ENCODE results near the gene LMO1.

The LMO1 gene

DNA sequence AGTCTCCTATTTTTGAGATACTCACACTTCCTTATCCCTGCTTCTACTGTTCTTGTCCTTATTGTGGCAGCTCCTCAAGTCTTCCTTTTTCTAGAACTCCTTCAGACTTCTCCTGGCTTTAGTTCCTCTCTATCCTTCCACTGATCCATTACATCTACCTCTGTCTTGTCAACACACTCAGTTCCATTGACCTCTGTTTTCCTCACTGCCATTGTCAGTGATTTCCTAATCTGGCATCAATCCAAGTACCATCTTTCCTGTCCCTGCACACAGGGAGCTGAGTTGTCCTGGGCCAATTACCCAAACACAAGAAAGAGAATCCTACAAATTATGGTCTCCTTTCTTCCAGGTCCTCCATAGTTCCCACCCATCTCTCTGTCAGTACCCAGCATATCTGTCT, 66.9 kb downstream of the LMO1 start:
- no peaks in the 10 kb centered on the region for H3K36me3 ChIP-seq (ENCODE audit: control insufficient read depth in 1 of 2, insufficient read depth in 2 of 2, low read length in 2 of 2)
- no peak overlapping the region for H3K27ac ChIP-seq (ENCODE audit: low read length)
- H3K9me3 ChIP-seq (ENCODE audit: control insufficient read depth in 1 of 2, low read length in 2 of 2), result no peaks in the 10 kb centered on the region
- no peak overlapping the region for H3K4me3 ChIP-seq (ENCODE audit: low read depth in 1 of 2, low read length in 2 of 2)
- no peaks in the 10 kb centered on the region for H3K27me3 ChIP-seq (ENCODE audit: low read depth, low read length)
- H3K4me1 ChIP-seq (ENCODE audit: control insufficient read depth in 1 of 2, insufficient read depth in 2 of 2, low read length in 2 of 2), result no peaks in the 10 kb centered on the region

DNA sequence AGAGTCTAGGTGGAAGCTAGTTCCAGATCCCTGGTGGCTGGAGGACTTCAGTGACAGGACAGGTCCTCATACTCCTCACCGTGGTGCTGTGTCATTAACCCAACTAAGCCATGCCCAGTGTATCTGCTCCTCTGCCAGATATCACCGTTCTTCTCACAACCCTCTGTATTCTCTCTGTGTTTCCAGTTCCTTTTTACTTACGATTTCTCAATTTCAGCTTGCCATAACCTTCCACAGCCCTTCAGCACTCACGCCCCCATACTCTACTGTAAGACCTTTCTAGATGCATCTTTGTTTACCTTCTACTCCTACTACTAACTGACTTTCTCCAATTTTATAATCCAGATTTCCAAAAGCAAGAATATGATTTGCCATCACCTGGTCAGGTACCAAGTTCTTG, 68.7 kb downstream of the LMO1 start:
- H3K27me3 ChIP-seq (ENCODE audit: low read depth, low read length), result no peaks in the 10 kb centered on the region
- H3K27ac ChIP-seq (ENCODE audit: low read length), result no peak overlapping the region
- no peaks in the 10 kb centered on the region for H3K36me3 ChIP-seq (ENCODE audit: control insufficient read depth in 1 of 2, insufficient read depth in 2 of 2, low read length in 2 of 2)
- H3K4me3 ChIP-seq (ENCODE audit: low read depth in 1 of 2, low read length in 2 of 2), result no peak overlapping the region
- H3K4me1 ChIP-seq (ENCODE audit: control insufficient read depth in 1 of 2, insufficient read depth in 2 of 2, low read length in 2 of 2), result no peaks in the 10 kb centered on the region
- H3K9me3 ChIP-seq (ENCODE audit: control insufficient read depth in 1 of 2, low read length in 2 of 2), result no peaks in the 10 kb centered on the region

DNA sequence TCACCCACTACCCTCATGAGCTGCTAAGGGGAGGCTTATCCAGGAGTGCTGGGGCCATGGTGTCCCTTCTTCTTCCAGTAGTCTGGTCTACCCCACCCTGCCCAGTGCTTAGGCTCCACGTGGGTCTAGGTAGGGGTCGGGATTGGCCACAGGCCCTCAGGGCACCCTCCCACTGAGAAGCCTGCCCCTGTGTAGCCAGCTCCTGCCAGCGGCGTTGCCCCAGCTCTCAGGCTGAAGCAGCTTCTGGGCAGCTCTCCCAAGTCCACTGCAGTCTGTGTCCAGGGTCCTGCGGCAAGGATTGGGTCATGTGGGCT, 70.8 kb downstream of the LMO1 start:
- H3K9me3 ChIP-seq (ENCODE audit: control insufficient read depth in 1 of 2, low read length in 2 of 2), result peaks cover 0 to 2% of the 10 kb centered on the region in 2 donors
- H3K4me1 ChIP-seq (ENCODE audit: control insufficient read depth in 1 of 2, insufficient read depth in 2 of 2, low read length in 2 of 2), result no peaks in the 10 kb centered on the region
- H3K36me3 ChIP-seq (ENCODE audit: control insufficient read depth in 1 of 2, insufficient read depth in 2 of 2, low read length in 2 of 2), result no peaks in the 10 kb centered on the region
- H3K27me3 ChIP-seq (ENCODE audit: low read depth, low read length), result no peaks in the 10 kb centered on the region
- no peak overlapping the region for H3K27ac ChIP-seq (ENCODE audit: low read length)
- H3K4me3 ChIP-seq (ENCODE audit: low read depth in 1 of 2, low read length in 2 of 2), result no peak overlapping the region

DNA sequence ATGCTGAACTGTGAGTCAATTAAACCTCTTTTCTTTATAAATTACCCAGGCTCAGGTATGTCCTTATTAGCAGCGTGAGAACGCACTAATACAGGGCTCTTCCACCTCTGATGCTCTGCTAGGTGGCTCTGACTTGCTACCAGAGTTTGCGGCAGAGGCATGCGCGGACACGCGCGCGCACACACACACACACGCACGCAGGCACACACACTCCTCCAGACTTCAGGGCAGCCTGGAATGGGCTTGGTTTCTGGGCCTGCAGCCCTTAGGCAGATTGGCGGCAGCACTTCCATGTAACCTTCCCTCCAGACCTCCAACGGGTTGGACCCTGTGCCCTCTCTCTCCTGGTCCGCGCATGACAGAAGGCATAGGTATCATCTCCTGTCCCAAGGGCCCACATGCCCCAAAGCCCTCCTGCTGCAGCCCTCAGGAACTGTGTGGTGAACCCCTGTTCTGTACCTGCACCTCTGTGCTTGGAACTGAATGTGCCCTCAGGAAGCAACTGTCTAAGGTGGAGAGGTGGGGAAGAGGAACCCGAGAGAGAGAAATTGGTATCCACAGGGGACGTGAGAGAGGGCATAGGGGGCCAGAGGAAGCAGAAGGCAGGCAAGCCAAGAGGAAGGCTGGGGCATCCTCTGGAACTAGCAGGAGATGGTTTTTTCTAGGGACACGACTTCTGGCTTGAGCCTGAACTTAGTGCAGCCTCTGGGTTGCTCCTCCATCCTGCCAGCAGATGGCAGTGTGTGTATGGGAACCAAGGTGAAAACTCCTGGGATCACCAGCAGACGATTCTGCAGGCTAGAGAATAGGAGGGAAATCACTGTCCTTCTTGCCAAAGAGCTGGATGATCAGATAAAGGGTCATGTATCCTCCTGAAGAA, 71.4 kb downstream of the LMO1 start:
- Histone ChIP-seq H3K27ac (ENCODE audit: low read length) (no peak overlapping the region), H3K4me1 (ENCODE audit: control insufficient read depth in 1 of 2, insufficient read depth in 2 of 2, low read length in 2 of 2) (no peaks in the 10 kb centered on the region), H3K36me3 (ENCODE audit: control insufficient read depth in 1 of 2, insufficient read depth in 2 of 2, low read length in 2 of 2) (no peaks in the 10 kb centered on the region), H3K27me3 (ENCODE audit: low read depth, low read length) (no peaks in the 10 kb centered on the region), H3K9me3 (ENCODE audit: control insufficient read depth in 1 of 2, low read length in 2 of 2) (peaks cover 0 to 2% of the 10 kb centered on the region in 2 donors), H3K4me3 (ENCODE audit: low read depth in 1 of 2, low read length in 2 of 2) (no peak overlapping the region)

DNA sequence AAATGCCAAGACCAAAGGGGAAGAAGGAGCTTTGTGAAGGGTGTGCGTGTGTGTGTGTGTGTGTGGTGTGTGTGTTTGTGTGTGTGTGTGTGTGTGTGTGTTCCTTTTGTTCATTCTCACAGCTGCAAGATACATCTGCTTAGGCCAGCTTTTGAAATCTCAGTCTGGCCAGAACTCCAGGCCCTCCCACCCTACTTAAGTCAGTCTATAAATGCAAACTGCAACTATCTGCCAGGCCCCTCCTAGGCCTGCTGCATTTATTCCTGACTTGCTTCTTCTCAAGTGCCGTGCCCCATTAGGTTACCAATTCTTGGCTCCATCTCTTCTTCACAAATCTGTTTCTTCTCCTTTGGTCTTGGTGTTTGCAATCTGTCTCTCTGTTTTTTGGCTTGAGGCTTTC, 73.2 kb downstream of the LMO1 start:
- H3K9me3 ChIP-seq (ENCODE audit: control insufficient read depth in 1 of 2, low read length in 2 of 2), result peaks cover 0 to 2% of the 10 kb centered on the region in 2 donors
- no peaks in the 10 kb centered on the region for H3K27me3 ChIP-seq (ENCODE audit: low read depth, low read length)
- H3K27ac ChIP-seq (ENCODE audit: low read length), result no peak overlapping the region

DNA sequence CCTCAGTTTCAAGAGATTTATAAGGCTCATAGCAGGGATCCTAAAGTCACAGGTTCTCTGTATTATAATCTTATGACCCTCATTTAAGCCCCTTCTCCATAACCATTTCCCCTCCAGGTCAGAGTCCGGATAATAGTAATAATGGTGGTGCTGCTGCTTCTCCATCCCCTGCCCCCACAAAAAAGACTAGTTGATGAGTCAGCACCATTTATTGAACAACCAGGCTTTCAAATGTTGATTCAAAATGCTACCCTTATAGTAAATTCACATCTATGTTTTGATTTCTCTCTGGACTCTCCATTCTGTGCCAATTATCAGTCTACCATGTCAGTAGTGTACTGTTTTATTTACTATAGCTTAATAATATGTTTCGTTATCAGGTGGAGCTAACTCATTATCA, 77.2 kb downstream of the LMO1 start:
- H3K4me1 ChIP-seq (ENCODE audit: control insufficient read depth in 1 of 2, insufficient read depth in 2 of 2, low read length in 2 of 2), result no peaks in the 10 kb centered on the region
- peaks cover 0 to 2% of the 10 kb centered on the region in 2 donors for H3K9me3 ChIP-seq (ENCODE audit: control insufficient read depth in 1 of 2, low read length in 2 of 2)
- no peaks in the 10 kb centered on the region for H3K27me3 ChIP-seq (ENCODE audit: low read depth, low read length)
- no peaks in the 10 kb centered on the region for H3K36me3 ChIP-seq (ENCODE audit: control insufficient read depth in 1 of 2, insufficient read depth in 2 of 2, low read length in 2 of 2)
- H3K4me3 ChIP-seq (ENCODE audit: low read depth in 1 of 2, low read length in 2 of 2), result no peak overlapping the region
- H3K27ac ChIP-seq (ENCODE audit: low read length), result no peak overlapping the region

More for the DNA sequence above, 73.2 kb downstream of the LMO1 start:
- H3K36me3 ChIP-seq (ENCODE audit: control insufficient read depth in 1 of 2, insufficient read depth in 2 of 2, low read length in 2 of 2), result no peaks in the 10 kb centered on the region
- H3K4me3 ChIP-seq (ENCODE audit: low read depth in 1 of 2, low read length in 2 of 2), result no peak overlapping the region
- H3K4me1 ChIP-seq (ENCODE audit: control insufficient read depth in 1 of 2, insufficient read depth in 2 of 2, low read length in 2 of 2), result no peaks in the 10 kb centered on the region

DNA sequence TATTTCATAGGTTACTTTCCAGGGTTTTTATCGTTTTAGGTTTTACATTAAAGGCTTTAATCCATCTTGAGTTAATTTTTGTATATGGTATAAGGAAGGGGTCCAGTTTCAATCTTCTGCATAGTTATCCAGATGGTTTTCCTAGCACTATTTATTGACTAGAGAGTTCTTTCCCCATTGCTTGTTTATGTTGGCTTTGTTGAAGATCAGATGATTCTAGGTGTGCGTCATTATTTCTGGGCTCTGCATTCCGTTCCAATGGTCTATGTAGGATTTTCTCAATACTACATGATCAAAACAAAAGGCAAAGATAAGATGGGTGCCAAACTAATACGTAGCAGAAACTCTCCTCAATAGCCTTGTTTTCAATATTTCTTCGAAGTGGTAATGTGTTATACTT, 80.6 kb downstream of the LMO1 start:
- Histone ChIP-seq H3K9me3 (ENCODE audit: control insufficient read depth in 1 of 2, low read length in 2 of 2) (no peaks in the 10 kb centered on the region), H3K4me3 (ENCODE audit: low read depth in 1 of 2, low read length in 2 of 2) (no peak overlapping the region), H3K27ac (ENCODE audit: low read length) (no peak overlapping the region), H3K27me3 (ENCODE audit: low read depth, low read length) (no peaks in the 10 kb centered on the region), H3K4me1 (ENCODE audit: control insufficient read depth in 1 of 2, insufficient read depth in 2 of 2, low read length in 2 of 2) (no peaks in the 10 kb centered on the region), H3K36me3 (ENCODE audit: control insufficient read depth in 1 of 2, insufficient read depth in 2 of 2, low read length in 2 of 2) (no peaks in the 10 kb centered on the region)

DNA sequence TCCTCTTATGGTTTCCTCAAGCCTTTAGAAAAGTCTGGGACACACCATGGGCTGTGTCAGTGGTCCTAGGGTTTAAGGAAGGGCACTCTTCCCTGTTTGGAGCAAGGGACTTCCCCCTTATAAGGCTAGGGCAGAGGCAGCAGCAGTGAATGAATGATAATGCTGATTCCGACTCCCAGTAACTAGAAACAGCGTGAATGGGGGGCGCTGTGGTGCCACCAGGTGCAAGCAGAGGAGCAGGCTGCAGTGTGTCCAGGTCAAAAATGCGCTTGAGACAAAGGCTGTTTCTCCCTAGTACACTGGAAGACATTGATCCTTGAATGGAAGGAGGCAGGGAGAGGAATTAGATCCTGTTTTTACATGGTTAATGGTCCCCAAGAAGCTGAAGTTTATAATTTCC, 83.2 kb downstream of the LMO1 start:
- no peaks in the 10 kb centered on the region for H3K36me3 ChIP-seq (ENCODE audit: control insufficient read depth in 1 of 2, insufficient read depth in 2 of 2, low read length in 2 of 2)
- H3K27ac ChIP-seq (ENCODE audit: low read length), result no peak overlapping the region
- H3K4me3 ChIP-seq (ENCODE audit: low read depth in 1 of 2, low read length in 2 of 2), result no peak overlapping the region
- H3K4me1 ChIP-seq (ENCODE audit: control insufficient read depth in 1 of 2, insufficient read depth in 2 of 2, low read length in 2 of 2), result no peaks in the 10 kb centered on the region
- H3K27me3 ChIP-seq (ENCODE audit: low read depth, low read length), result no peaks in the 10 kb centered on the region
- H3K9me3 ChIP-seq (ENCODE audit: control insufficient read depth in 1 of 2, low read length in 2 of 2), result no peaks in the 10 kb centered on the region

DNA sequence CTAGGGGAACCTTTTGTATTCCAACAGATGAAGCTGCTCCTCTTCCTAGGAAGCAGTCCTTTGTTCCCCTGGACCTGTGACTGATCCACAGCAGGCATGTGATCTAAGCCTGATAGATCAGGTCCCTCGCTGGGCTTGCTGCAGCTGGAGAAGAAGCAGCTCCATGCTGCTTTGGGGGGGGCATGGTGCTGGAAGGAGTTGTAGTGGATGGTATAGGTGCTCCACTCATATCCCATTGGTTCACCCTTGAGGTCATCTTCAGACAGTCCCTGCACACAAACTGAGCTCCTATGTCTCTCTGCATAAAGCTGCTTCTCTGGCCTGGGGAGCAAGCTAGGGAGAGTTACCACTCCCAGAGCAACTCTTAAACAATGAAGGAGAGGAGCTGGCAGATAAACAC, 85.4 kb downstream of the LMO1 start:
- H3K27ac ChIP-seq (ENCODE audit: low read length), result no peak overlapping the region
- H3K9me3 ChIP-seq (ENCODE audit: control insufficient read depth in 1 of 2, low read length in 2 of 2), result no peaks in the 10 kb centered on the region
- no peaks in the 10 kb centered on the region for H3K27me3 ChIP-seq (ENCODE audit: low read depth, low read length)
- H3K4me3 ChIP-seq (ENCODE audit: low read depth in 1 of 2, low read length in 2 of 2), result no peak overlapping the region
- no peaks in the 10 kb centered on the region for H3K4me1 ChIP-seq (ENCODE audit: control insufficient read depth in 1 of 2, insufficient read depth in 2 of 2, low read length in 2 of 2)
- no peaks in the 10 kb centered on the region for H3K36me3 ChIP-seq (ENCODE audit: control insufficient read depth in 1 of 2, insufficient read depth in 2 of 2, low read length in 2 of 2)

DNA sequence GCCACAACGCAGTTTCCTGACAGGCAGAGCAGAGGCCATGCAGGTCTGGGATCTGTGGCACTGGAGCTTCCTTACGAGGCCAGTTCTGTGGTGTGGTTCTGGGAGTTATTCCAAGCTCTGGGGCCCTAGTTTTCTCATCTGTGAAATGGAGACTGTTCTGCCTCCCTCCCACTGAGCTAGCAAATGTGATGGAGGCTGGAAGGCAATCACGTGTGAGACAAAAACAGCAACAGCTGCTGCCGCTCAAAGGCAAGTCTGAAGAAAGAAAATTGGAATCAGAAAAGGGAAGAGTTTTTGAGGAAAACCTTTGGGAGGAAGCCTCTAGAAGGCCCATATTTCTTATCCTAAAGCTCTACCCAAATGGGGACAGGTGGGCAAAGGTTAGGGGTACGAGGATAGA, 86.5 kb downstream of the LMO1 start:
- H3K27ac ChIP-seq (ENCODE audit: low read length), result no peak overlapping the region
- no peaks in the 10 kb centered on the region for H3K36me3 ChIP-seq (ENCODE audit: control insufficient read depth in 1 of 2, insufficient read depth in 2 of 2, low read length in 2 of 2)
- H3K27me3 ChIP-seq (ENCODE audit: low read depth, low read length), result no peaks in the 10 kb centered on the region
- H3K9me3 ChIP-seq (ENCODE audit: control insufficient read depth in 1 of 2, low read length in 2 of 2), result no peaks in the 10 kb centered on the region
- no peaks in the 10 kb centered on the region for H3K4me1 ChIP-seq (ENCODE audit: control insufficient read depth in 1 of 2, insufficient read depth in 2 of 2, low read length in 2 of 2)
- H3K4me3 ChIP-seq (ENCODE audit: low read depth in 1 of 2, low read length in 2 of 2), result no peak overlapping the region
